ENCODE data around the gene TPRN. TPM values are rescaled to one million over a fixed set of nuclear protein-coding genes. Genes with fewer than 3 reads are reported as not detected.

TPRN gene
- total and polyA plus RNA-seq, 2 experiments from 2014 or later, result 6.4 to 29.2 TPM

- H3K4me2 ChIP-seq, result no peak overlapping the region
- H3K4me3 Mint-ChIP-seq, result no peak overlapping the region
These were observed 25.3 kb upstream of the TPRN start for GRCh38 chr9:137225699-137226331.

More at GRCh38 chr9:137225699-137226331, 25.3 kb upstream of the TPRN start:
- H3K4me3 ChIP-seq, result no peak overlapping the region
- H3K27ac Mint-ChIP-seq, result no peak overlapping the region
- H3K4me1 ChIP-seq (ENCODE audit: insufficient read depth), result no peaks in the 10 kb centered on the region; the same call in 1 of the 2 replicates
- no peak for TF ChIP-seq ZNF331 (CRISPR knock-in tag; IDR thresholded peaks at IDR 0.05; ENCODE audit: low read depth)
- TF ChIP-seq STAT1 (IDR thresholded peaks at IDR 0.05; ENCODE audit: unreplicated experiment), result no peak
- no peak for TF ChIP-seq ETS1 (IDR thresholded peaks at IDR 0.05)
- TF ChIP-seq ZNF462 (CRISPR knock-in tag; IDR thresholded peaks at IDR 0.05), result no peak
- no peak for TF ChIP-seq JUNB (IDR thresholded peaks at IDR 0.05; ENCODE audit: unreplicated experiment)
- no peak for TF ChIP-seq CREB1 (CRISPR knock-in tag; IDR thresholded peaks at IDR 0.05; ENCODE audit: low read depth)
- TF ChIP-seq EZH2phosphoT487 (IDR thresholded peaks at IDR 0.05; ENCODE audit: unreplicated experiment), result no peak
- no peak for TF ChIP-seq NANOG (IDR thresholded peaks at IDR 0.05; ENCODE audit: borderline replicate concordance)
- no peak for TF ChIP-seq REST (IDR thresholded peaks at IDR 0.05; ENCODE audit: unreplicated experiment)
- no peak for TF ChIP-seq POLR2AphosphoS5 (IDR thresholded peaks at IDR 0.05; ENCODE audit: low read depth)
- TF ChIP-seq EZH2 (IDR thresholded peaks at IDR 0.05; ENCODE audit: low read depth, unreplicated experiment), result no peak
- TF ChIP-seq CTCF (conservative IDR thresholded peaks at IDR 0.05; ENCODE audit: low read depth in 2 of 2), result no peak
- TF ChIP-seq ZNF114 (CRISPR knock-in tag; IDR thresholded peaks at IDR 0.05), result no peak
- H3K79me2 ChIP-seq (replicated peaks; ENCODE audit: insufficient read depth), result no peaks in the 10 kb centered on the region
- no peaks in the 10 kb centered on the region for H3K9me3 Mint-ChIP-seq
- ATAC-seq (no peak), DNase-seq (ENCODE audit: low spot score) (no peak)
- H4K20me1 ChIP-seq (replicated peaks; ENCODE audit: insufficient read depth), result no peaks in the 10 kb centered on the region
- no peaks in the 10 kb centered on the region for H3K36me3 Mint-ChIP-seq (ENCODE audit: low read depth)
- H3K27me3 Mint-ChIP-seq (ENCODE audit: insufficient read depth, low read depth, poor library complexity), result peaks cover 3% of the 10 kb centered on the region
- no peaks in the 10 kb centered on the region for H3K36me3 ChIP-seq (ENCODE audit: insufficient read depth)
- H3K27ac ChIP-seq (ENCODE audit: low read depth), result no peak overlapping the region
- 0 out of 2 replicates have a peak, but pooled peaks cover 6% of the 10 kb centered on the region for H3F3A ChIP-seq (replicated peaks; ENCODE audit: low read depth)
- H2AFZ ChIP-seq, result no peak overlapping the region
- H3K9me2 ChIP-seq (ENCODE audit: insufficient read depth), result no peaks in the 10 kb centered on the region
- H3K4me1 Mint-ChIP-seq, result peaks cover 2% of the 10 kb centered on the region; the same call in 2 of the 3 replicates
- H3K27me3 ChIP-seq (ENCODE audit: insufficient read depth), result peaks cover 9% of the 10 kb centered on the region; the same call in 1 of the 2 replicates

Data from GM23338 (cell line).